Ovary (tissue), 9 donors: ENCODE data around the gene RNF44. TPM values are rescaled to one million over a fixed set of nuclear protein-coding genes. Genes with fewer than 3 reads are reported as not detected.

ENCODE experiments used
- DNase-seq, 5 donors: peaks; one replicate each; pipeline ENCODE4 v3.0.0-alpha.2; 2019 to 2020
- H3K27ac ChIP-seq, 2 donors: fragments of 200-600 bp; one replicate each; pipeline versions ENCODE4 v1.5.1 to v1.8.0; 2019 to 2022
- H3K27me3 ChIP-seq: fragments of 200-600 bp; one replicate; pipeline ENCODE4 v1.8.0; 2022
- H3K36me3 ChIP-seq: fragments of 200-600 bp; sonication (generic); one replicate; pipeline ENCODE4 v1.5.1; 2019
- H3K4me1 ChIP-seq: one replicate; pipeline ENCODE4 v1.8.1; 2013; ENCODE audit warnings: mild to moderate bottlenecking, moderate library complexity; ENCODE audit not compliant: insufficient read depth
- H3K4me3 ChIP-seq: fragments of 200-600 bp; sonication (generic); one replicate; pipeline ENCODE4 v1.5.1; 2017
- H3K9me3 ChIP-seq, 2 donors: fragments of 200-600 bp in 1 of 2; sonication (generic) in 1 of 2; one replicate each; pipeline versions ENCODE4 v1.5.1 to v1.8.1; 2013 to 2019; ENCODE audit warnings: mild to moderate bottlenecking in 1 of 2, moderate library complexity in 1 of 2
- CTCF ChIP-seq, 3 donors: fragments of 450-650 bp in 2 of 3; fragments of 200-600 bp in 1 of 3; IDR thresholded peaks; one replicate each; pipeline versions ENCODE4 v1.5.1 to v1.8.0; 2016 to 2022; ENCODE audit warnings: antibody characterized with exemption in 3 of 3, mild to moderate bottlenecking in 1 of 3
- EP300 ChIP-seq: sonication (generic); formaldehyde crosslinking; IDR thresholded peaks from one replicate; pipeline ENCODE4 v1.6.1; 2017; ENCODE audit warnings: antibody characterized with exemption
- POLR2A ChIP-seq: fragments of 450-650 bp; IDR thresholded peaks from one replicate; pipeline ENCODE4 v1.6.1; 2017; ENCODE audit warnings: antibody characterized with exemption, mild to moderate bottlenecking, moderate library complexity
- WGBS, 3 donors: extraction: QIAGEN DNeasy Blood & Tissue Kit in 1 of 3; methylation state at CpG; one replicate each; pipeline versions ENCODE4 v1.1.5 to v1.1.7; 2013 to 2017; 5-methylcytosine and 5-hydroxymethylcytosine counted together
- intact Hi-C, 4 donors: fragments of 100-400 bp; cut with DNase I; formaldehyde crosslinking; loops; one replicate each; pipeline versions ENCODE4 v1.11.0 to v1.15.1; 2022 to 2023
- polyA plus RNA-seq, 2 donors: library from polyadenylated mRNA; stranded (reverse); fragments of 200-250 nt in 1 of 2; fragments of 350-450 nt in 1 of 2; fragmentation: Illumina TruSeq in 1 of 2; extraction: RNeasy Lipid Tissue Mini Kit (QIAGEN cat#74804) in 1 of 2; gene quantifications; one replicate each; pipeline ENCODE4 v1.2.3, GENCODE V29; 2013 to 2014
- total RNA-seq, 7 donors: library from RNA; depleted of rRNA in 2 of 7; stranded (reverse); fragments of >200 nt in 2 of 7; fragmentation: NEBNext Ultra II Directional in 3 of 7; extraction: Animal tissue kit (Norgen Biotek cat#: 25700) in 3 of 7; gene quantifications; one replicate each; pipeline versions ENCODE4 v1.1.0 to v1.2.4, GENCODE V29; 2016 to 2023
- donor health status: DM: no; HTN: no; CAD: no; lungs with moderate emphysema.
- donor health status: DM: no; HTN: no; CAD: no.
- donor health status: Bipolar disorder and iron deficiency.
- donor health status: DM: yes; HTN: yes; CAD: no.
- donor health status: DM: no; HTN: no; CAD: no.
- donor health status: DM: yes; HTN: yes; CAD: no.

The RNF44 gene
- total and polyA plus RNA-seq, 9 donors, result 9.2 to 44.7 (median 30.2) TPM

DNA sequence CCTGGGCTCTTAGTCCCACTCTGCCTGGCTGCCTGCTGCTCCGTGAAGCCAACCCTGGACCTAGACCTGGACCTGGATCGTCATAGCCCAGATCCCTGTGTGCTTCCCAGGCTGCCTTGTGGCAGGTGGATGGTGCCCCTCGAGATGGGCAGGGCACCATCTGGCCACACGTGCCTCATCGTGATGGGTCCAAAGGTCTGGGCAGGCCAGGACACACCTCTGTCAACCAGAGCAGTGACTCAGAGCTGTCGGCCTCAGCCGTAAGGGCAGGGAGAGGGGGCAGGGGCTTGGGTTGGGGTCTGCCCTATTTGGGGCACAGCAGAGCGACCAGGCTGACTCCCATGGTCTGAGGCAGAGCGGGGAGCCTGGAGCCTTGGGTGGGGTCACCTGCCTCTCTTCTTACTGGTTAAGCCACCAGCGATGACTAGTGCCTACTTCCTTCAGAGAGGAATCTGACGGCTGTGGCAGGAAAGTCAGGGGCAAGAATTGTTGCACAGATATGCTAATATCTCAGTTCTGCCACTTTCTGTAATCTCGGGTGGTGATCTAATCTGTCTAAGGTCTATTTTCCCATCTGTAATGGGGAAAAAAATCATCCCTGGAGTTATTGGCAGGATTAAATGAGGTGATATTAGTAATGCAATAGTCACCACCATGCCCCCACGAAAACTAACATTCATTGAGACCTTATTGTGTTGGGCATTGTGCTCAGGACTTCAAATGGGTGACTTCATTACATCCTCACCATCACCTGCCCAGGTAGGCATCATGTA lies 8.7 kb upstream of the RNF44 start:
- peaks cover 7% of the 10 kb centered on the region for H3K4me1 ChIP-seq
- TF ChIP-seq CTCF (IDR thresholded peaks at IDR 0.05) (no peak), EP300 (no peak), POLR2A (no peak)
- DNase-seq, result no peak
- no peak overlapping the region for H3K4me3 ChIP-seq
- intact Hi-C loops, result loop anchor here in 1 of 4 donors (10.0 kb wide), 1 partner anchor 131 kb away; the partner anchor contains the start of gene CLTB
- 78 to 93% (median 81%) methylated on average over 12 to 13 of the region's 13 CpGs for WGBS, 3 donors
- no peaks in the 10 kb centered on the region for H3K27me3 ChIP-seq
- no peaks in the 10 kb centered on the region for H3K9me3 ChIP-seq
- no peaks in the 10 kb centered on the region for H3K36me3 ChIP-seq
- H3K27ac ChIP-seq, result no peak overlapping the region

- Histone ChIP-seq H3K36me3 (no peaks in the 10 kb centered on the region), H3K4me1 (peaks cover 7% of the 10 kb centered on the region), H3K4me3 (no peak overlapping the region), H3K27ac (no peak overlapping the region), H3K27me3 (no peaks in the 10 kb centered on the region), H3K9me3 (no peaks in the 10 kb centered on the region)
- intact Hi-C loops, result loop anchor here in 1 of 4 donors (10.0 kb wide), 1 partner anchor 131 kb away; the partner anchor contains the start of gene CLTB
- no peak for TF ChIP-seq POLR2A
- no peak for TF ChIP-seq EP300
- no peak for DNase-seq
- WGBS, 3 donors, result 91 to 93% (median 92%) methylated on average over 6 of the region's 6 CpGs
Measured at GRCh38 chr5:176545388-176545736, 8.2 kb upstream of the RNF44 start.

GRCh38 chr5:176543428-176544182 lies 6.4 kb upstream of the RNF44 start:
- intact Hi-C loops, result loop anchor here in 1 of 4 donors (5.0 to 10.0 kb wide), 2 partner anchors 96 to 129 kb away; partner anchors contain the start of genes CLTB and FAF2
- H3K4me1 ChIP-seq, result peaks cover 7% of the 10 kb centered on the region
- WGBS, 3 donors, result 0 to 1% (median 1%) methylated on average over 32 to 63 of the region's 63 CpGs

GRCh38 chr5:176542596-176543427 lies 5.6 kb upstream of the RNF44 start:
- Histone ChIP-seq H3K4me1 (peaks cover 7% of the 10 kb centered on the region), H3K4me3 (peak overlapping the region; percentile 79), H3K27me3 (no peaks in the 10 kb centered on the region), H3K9me3 (no peaks in the 10 kb centered on the region), H3K27ac (peak overlapping the region; percentile 72 to 88), H3K36me3 (no peaks in the 10 kb centered on the region)
- 0 to 2% (median 1%) methylated on average over 39 to 107 of the region's 110 CpGs for WGBS, 3 donors
- TF ChIP-seq CTCF (IDR thresholded peaks at IDR 0.05) (peak in 2 of 3 donors; percentile 27 to 34), EP300 (no peak), POLR2A (no peak)
- intact Hi-C loops, result loop anchor here in 1 of 4 donors (5.0 to 10.0 kb wide), 2 partner anchors 96 to 128 kb away; partner anchors contain the start of genes CLTB and FAF2
- peak; percentile 26 to 67 (median 48) for DNase-seq

More at GRCh38 chr5:176543428-176544182, 6.4 kb upstream of the RNF44 start:
- TF ChIP-seq CTCF (IDR thresholded peaks at IDR 0.05) (no peak), POLR2A (peak; percentile 26)
- H3K9me3 ChIP-seq, result no peaks in the 10 kb centered on the region
- DNase-seq, result peak; percentile 68 to 87 (median 79)
- peak overlapping the region; percentile 72 to 88 for H3K27ac ChIP-seq
- H3K27me3 ChIP-seq, result no peaks in the 10 kb centered on the region
- H3K4me3 ChIP-seq, result peak overlapping the region; percentile 79
- no peaks in the 10 kb centered on the region for H3K36me3 ChIP-seq
